Pulmonary artery endothelial cell (primary cell): ENCODE results near the gene TRNAU1AP. TPM values are rescaled to one million over a fixed set of nuclear protein-coding genes. Genes with fewer than 3 reads are reported as not detected.

Experiments used
- DNase-seq: peaks from one replicate; pipeline ENCODE4 v3.0.0-alpha.2; 2011; ENCODE audit warnings: low read depth, low spot score
- total RNA-seq: library from RNA; depleted of rRNA; stranded (reverse); fragments of >200 nt; gene quantifications from 2 replicates; pipeline ENCODE4 v1.2.3, GENCODE V29; 2014

TRNAU1AP gene
- total RNA-seq, 1 donor from 2014 or later = 27.8 TPM

DNA sequence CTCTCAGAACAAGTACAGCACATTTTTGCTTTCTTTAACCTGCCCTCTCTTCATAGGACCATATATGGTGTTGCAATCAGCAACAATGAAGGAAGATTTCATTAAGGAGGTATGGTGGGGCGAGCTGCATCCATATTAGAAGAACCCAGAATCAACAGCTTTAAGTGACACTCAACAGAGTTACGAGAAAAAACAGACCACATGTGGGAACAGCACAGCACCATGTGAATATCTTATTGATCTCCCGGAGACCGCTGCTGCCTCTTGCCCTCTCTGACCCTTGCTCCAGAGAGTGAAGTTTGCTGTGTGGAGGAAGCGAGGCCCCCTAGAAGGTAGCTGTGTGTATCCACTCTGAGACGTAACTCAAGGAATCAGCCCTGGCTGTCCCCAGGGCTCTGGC is 52.1 kb downstream of the TRNAU1AP start:
- no peak for DNase-seq

DNA sequence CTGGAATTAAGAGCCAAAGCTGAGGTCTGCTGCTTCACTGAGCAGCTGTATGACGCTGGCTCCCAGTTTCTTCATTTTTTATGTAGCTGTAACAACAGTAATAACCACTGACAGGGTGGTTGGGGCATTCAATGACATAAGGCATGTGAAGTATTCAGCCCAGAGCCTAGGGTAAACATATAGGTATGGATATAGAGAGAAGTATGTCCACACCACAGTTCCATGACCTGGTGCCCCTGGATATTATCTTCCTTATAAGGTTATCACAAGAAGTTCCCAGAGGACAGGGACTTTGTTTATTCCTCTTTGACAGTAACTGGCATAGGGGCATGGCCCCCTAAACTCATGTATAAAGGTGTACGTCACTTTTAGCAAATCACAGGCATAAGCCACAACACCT is 53.9 kb downstream of the TRNAU1AP start:
- no peak for DNase-seq

DNA sequence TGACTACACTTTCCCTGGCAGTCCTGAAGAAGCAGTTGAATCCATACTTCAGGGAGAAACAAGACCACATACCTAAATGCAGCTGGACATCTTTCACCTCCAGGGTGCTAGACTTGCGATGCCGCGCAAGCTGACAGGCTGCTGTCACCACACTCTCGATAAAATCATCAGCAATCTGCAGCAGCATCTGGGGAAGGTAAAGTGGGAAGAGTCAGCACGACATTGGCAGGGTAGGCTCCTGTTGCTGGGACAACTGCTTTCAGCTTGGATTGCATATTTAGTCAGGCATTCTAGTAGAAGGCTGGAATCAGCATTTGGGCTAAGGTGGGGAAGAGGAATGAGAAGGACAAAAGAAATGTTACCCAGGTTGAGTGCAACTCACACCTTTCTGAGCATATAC is 60.3 kb downstream of the TRNAU1AP start:
- no peak for DNase-seq

Other genes with a start within 250 kb of the TRNAU1AP start
- 22.9 and 24.7 TPM in 2 replicates for gene MED18, start 224.0 kb upstream of the TRNAU1AP start, total RNA-seq
- 17.7 and 19.1 TPM in 2 replicates for gene PHACTR4, start 183.3 kb upstream of the TRNAU1AP start, total RNA-seq
- gene RCC1, start 47.0 kb upstream of the TRNAU1AP start, total RNA-seq = 89.9 and 129 TPM in 2 replicates
- gene RAB42, start 39.2 kb downstream of the TRNAU1AP start, total RNA-seq = 1.7 and 2.0 TPM in 2 replicates
- gene TAF12, start 90.0 kb downstream of the TRNAU1AP start, total RNA-seq = 35.3 and 36.9 TPM in 2 replicates
- gene RNU11, start 95.5 kb downstream of the TRNAU1AP start, total RNA-seq = not detected in 2 replicates
- 8.4 and 12.7 TPM in 2 replicates for gene GMEB1, start 115.7 kb downstream of the TRNAU1AP start, total RNA-seq
- gene YTHDF2, start 183.9 kb downstream of the TRNAU1AP start, total RNA-seq = 91.9 and 96.8 TPM in 2 replicates